Stimulated activated CD8-positive, alpha-beta memory T cell treated with anti-CD3 and anti-CD28 coated beads, Interleukin-15, amount 100 ng/mL, for 24 hours (primary cell): ENCODE measurements around the gene PRKG1.

ENCODE experiments used
- DNase-seq: peaks from one replicate; pipeline ENCODE4 v3.0.0-alpha.2; 2020; ENCODE audit warnings: low read depth

PRKG1 gene

DNA sequence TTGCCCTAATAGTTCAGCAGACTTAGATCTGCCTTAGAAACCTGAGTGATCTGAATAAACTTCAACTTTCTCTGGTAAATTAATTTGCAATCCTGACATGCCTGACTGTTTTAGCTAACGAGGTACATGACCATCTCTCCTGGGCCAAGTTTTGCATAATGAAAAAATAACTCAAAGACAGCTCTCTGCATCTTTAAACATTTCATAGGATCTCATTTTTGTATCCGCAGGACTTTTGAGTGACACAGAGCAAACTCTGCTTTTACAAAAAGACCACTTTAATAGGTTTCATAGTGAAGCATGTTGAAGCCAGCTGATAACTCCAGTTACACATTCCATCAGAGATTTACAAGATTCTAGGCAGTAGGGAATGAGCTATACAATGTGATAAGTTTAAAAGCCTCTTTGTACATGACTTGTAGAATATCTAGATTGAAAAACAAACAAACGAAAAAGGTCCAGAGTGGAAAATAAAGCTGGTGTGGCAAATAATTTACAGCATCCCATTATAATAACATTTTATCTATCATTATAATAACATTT lies 2.1 kb downstream of the PRKG1 start:
- DNase-seq, result no peak

DNA sequence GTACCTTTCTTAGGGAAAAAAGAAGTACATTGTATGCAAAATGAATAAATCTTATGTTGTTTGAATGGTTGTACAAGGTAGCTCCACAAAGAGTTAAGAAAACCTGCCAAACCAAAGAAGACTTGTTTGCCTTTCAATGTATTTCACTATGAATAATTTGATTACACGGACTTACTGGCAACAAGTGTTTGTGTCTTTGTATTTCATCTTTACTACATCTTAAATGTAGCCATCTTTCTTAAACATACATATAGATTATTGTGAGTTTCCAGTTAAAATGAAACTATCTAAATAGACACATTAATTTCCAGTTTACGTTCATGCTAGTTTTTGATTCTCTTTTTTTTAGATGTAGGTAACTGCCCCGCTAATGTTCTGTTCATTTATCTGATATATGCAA lies 2.8 kb downstream of the PRKG1 start:
- DNase-seq, result no peak

DNA sequence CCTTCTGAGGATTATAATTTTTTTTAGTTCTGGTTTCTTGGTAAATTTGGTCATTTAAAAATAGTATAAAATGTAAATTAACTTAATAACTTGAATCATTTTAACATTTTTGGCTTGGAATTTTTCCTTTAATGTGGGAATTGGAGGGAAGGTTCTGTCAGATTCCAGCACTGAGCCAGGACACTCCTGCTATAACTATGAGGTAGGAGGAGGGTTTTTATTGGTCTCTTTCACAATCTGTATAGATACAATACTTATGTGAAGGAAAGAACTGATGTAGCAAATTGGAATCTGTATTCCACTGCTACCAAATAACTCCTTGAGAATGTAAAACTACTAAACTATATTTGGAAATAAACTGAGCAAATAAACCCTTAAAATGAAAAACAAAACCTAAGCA lies 3.2 kb downstream of the PRKG1 start:
- no peak for DNase-seq

DNA sequence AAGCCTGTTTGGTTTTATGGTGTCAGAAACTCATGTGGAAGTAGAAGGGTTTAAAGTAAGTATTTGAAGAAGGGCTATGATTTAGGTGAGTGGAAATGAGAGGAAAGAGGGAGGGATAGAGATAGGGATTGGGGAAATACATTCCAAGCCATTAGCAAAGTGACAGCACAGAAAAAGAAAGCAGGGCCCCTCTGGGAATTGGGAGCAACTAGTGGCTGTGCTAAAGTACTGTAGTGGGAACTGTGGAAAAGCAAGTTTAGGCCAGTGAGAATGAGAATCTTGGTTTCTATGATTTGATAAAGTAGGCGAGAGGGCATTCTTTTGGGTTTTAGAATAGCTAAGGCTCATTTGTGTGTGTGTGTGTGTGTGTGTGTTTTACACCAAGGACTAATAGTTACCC lies 5.0 kb downstream of the PRKG1 start:
- DNase-seq, result no peak

DNA sequence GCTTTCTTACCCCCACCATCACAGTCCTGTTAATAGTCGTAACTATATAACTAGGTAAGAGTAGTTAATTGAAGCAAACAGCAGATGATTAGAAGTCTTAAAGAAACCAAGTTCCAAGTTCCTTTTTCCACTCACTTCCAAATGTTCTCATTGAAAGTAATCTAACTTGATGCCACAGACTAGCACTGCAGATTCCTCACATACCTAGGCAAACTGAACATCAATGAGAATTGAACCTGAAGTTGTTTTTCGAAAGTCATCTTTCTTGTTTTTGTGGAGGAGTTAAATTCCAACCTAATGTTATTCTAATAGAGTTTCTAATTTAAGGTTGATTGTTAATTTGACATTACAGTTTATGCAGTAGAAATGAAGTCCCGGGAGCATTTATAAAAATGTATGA lies 5.5 kb downstream of the PRKG1 start:
- DNase-seq, result no peak

DNA sequence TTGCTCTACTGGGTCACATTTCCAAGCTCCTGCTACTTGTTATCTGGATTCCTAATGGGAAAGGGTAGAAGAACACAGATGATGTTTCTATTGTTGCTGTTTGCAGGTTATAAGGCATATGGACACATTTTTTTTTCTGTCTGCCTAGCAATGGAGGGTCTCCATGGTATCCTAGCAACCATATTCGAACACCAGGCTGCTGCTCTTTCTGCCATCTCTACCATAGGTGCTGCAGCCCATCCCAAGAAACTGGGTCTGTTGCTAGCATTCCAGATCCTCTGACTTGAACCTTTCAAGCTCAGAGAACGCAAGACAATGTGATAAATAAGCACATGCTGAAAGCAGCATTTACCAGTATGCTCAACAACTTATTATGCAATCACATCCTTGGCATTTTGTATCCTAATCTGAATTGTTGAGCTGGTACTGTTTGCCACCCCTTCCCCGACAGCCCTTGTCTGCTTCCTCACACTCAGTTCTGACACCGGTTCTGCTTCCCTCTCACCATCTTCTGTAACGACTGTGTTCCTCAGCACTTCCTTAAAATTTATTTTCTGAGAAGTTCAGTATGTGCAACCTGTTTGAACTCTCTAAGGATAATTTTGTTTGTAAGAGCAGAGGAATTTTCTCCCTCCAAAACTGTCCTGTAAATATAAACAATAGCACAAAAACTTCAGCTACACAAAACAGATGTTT lies 6.2 kb downstream of the PRKG1 start:
- no peak for DNase-seq

DNA sequence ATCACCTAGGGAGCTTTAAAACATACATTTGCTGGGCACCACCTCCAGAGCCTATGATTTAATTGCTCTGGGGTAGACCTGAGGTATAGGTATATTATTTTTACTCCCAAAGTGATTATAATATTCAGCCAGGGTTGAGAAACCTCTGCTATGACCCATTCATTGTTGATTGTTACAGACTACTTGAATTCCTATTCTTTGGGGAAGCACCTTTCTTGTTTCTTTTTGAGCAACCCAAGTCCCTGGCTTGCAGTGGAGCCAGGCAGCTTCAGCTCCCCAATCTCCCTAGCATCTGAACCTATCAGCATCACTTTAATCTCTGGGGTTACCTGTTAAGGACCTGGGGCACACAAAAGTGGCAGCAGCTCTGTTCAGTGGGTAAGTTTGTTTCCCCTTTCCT lies 8.6 kb downstream of the PRKG1 start:
- DNase-seq, result no peak

DNA sequence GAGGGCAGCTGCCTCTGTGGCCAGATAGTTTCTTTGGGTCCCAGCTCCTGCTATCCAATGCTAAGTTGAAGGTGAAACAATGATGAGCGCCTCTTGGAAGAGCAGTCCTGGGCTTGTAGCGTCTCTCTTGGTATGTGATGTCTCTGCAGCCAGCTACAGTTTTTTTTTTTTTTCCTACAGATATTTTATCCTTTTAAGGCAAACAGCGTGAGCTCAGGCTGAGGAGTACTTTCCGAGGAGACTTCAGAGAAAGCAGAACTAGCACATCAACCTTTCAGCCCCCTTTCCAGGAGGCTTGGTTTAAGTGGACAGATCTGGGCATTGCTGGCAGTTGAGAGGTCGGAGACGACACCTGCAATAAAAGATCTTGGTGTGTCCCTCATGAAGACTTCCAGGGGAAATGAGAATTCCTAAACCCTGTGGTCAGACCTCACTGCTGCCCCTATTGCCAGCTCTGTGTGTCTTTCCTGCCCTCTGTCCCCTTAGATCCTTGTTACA lies 9.1 kb downstream of the PRKG1 start:
- no peak for DNase-seq

DNA sequence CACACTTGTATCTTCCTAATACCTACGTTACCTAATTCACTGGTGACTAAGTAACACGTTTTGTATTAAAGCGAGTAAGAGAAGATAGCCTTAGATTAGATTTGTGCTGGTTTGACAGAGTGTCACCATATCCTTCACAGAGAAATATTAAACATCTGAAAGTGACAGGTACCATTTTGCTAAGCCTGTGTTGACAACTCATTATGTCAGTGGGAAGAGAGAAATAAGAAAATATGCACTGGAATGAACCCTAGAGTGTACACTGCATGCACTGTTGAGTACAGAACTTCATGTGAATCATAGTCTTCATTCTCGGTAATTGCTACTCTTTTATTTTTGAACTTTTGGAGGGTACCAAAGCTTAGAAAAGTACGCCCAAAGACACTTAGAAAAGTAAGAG lies 10.9 kb downstream of the PRKG1 start:
- no peak for DNase-seq

DNA sequence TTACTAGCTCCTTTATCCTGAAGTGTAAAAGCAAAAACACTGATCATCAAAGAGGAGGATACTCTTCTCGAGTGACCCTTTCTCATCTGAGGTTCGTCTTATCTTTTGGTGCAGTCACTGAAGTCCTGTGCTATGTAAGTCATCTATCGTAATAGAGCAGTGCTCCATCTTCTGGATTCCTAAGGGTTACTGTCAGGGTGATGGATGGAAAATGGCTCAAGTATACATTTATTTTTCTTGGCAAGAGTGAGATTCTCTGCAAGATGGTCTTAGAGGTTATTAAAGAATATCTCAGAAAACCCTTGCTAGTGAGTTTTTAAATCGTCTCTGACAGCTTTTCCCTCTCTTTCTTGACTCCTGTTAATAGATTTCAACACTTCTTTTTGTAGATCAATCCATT lies 12.4 kb downstream of the PRKG1 start:
- no peak for DNase-seq

DNA sequence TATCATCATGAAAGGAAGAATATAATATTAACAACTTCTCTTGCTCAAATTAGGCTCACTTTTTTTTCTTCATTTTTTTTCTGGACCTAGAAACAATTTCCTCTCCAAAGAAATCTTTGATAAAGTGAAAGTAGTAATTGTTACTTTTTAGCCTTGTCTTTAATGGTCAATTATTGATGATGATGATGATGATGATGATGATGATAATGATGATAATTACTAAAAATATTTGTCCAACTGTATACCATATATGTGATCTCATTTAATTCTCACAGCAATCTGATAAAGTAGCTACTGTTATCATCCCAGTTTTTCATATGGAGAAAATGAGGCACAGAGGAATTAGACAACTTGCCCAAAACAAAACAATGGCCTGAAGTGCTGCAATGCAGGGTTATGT lies 12.8 kb downstream of the PRKG1 start:
- DNase-seq, result no peak

DNA sequence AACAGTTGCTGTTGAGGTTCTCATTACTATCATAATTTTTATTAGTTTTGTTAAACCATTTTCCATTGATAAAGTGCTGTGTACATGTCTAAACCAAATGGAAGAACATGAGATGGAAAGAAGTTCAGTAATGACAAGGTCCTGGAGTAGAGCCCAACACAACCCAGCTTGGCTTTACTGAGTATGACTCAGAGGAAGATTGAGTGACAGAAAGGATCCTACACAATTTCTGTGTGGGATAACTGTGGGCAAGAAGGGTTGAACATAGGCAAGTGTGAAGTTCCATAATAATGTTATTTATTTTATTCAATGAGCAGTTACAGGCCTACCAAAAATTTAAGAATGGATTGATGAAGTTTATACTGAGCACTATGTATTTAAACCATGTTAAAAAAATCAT lies 15.9 kb downstream of the PRKG1 start:
- no peak for DNase-seq

DNA sequence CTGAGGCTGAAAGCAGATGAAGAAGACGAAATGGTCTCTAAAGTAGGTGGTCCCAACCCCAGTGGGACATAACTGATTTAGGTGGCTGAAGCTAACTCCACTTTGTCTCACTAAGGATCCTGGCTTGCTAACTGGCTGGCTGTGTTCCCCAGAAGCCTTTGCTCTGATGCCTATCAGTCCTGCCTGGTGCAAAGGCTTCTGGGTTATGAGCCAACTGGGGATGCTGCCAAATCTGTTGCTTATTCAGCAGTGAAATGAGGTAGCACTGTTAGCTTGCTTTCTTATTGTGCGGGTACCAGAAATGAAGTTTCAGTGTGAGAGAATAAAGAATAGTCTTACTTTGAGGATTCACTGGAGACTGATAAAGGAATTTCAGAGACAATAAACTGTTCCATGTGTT lies 18.1 kb downstream of the PRKG1 start:
- no peak for DNase-seq

DNA sequence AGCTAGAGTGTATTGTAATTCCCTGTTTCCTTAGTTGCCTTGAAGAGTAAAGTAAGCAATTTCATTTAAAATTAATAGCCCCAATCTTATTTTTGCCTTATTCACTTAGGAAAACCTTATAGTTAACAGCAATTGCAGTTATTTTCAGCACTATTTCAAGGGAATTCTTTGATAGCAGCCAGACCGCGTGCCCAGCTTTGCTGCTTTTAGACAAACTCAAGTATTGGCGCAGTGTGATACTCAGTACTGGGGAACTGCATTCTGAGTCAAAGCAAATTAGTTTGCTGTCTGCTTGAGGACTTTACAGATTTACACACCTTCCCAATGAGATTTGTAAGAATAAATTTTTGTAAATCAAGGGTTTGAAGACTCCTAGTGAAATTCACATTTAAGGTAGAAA lies 21.2 kb downstream of the PRKG1 start:
- no peak for DNase-seq

DNA sequence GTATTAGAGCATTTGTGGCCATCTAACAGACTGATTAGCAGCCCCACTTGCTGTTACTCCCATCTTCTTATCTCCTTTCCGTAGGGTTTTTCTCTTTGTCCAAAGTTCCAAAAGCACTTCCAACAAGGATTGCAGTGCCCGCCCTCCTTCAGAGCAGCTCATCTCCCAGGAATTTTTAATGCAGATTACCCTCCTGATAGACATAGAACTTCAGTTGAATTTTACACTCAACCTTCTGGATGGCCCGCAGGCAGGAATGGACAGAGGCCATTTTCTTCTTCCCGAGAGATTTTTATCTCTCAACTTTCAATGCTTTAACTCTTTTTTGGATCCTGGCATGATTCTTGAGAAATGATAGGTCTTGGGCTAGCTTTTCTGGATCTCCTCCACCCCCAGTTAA lies 23.3 kb downstream of the PRKG1 start:
- DNase-seq, result no peak

DNA sequence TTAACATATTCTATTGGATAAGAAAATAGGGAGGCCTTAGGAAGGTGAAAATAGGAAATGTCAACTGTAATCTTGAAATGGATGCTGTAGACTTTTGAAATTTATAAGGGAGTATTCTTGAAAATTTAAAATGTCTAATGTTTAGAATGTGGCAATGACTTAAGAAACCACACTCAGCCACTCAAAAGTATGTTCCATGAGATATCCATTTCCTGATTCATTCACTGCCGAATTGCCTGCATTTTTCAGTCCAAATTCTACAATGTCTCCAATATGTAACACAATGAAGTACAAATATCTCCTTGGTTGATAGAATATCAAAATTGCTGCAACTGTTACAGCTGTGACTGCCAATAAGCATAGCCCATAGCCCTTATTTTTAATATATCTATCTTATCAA lies 25.9 kb downstream of the PRKG1 start:
- no peak for DNase-seq

DNA sequence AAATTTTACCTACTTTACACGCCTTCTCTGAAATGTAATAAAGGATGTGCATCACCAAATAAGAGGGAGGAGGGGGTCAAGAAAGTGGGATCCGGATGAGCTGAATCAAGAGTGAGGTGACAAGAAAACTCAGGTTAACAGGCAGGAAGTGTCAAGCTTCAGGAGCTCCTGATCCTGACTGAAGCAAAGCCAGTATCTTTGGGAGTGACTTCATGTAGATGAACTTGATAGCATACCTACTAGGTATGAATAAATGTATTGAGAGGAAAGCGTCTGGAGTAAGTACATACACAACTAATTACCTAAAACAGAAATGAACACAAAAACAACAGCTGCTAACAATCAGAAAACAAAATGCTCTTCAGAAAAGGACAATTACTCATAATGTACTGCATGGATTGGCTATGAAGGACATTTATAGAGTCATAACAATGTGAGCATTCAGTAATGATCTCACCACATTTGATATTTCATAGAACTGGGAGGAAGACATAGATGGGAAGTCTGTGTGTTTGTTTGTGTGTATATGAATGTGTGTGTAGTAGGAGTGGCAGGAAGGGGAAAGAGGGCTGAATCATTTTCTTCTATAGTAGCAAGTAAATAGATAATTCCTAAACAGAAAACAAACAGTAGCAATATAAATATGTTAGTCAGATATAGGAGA lies 29.4 kb downstream of the PRKG1 start:
- DNase-seq, result no peak

DNA sequence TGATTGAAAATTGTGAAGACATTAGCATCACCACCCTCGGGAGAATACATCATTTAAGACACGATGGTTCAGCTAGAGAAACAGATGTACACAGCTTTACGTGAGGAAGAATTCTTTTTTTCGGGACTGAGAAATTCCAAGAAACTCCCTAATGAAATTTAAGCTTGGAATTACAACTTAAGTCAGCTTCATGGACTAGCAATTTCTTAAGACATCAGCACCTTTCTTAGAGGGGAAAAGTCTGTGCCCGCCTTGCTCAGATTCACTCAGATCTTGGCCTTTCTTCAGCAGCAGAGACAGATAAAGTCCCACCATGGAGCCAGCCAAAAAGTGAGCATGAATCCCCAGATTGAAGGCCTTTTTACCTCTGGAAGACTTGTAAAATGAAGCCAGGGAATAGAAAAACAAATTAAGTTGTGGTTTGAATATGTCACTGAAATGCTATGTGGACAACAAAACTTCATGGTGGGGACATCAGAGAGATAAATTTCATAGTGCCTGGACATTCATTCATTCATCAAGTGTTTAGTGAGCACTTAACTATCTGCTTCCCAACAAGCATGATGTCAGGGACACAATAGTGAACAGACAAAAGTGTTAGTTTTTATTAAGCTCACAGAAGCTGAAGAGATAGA lies 32.1 kb downstream of the PRKG1 start:
- DNase-seq, result no peak

DNA sequence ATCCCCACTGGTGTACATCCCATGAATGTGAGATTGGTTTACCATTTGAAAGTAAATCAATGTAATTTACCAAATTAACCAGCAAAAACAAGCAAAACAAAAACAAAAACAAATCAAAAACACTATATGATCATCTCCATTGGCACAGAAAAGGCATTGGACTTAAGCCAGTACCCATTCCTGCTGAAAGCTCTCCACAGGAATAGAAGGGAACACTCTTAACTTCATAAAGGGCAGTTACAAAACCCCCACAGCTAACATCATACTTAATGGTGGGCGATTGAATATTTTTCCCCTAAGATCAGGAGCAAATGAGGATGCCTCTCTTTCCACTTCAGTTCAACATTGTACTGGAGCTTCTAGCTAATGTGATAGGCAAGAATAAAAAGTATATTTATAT lies 34.1 kb downstream of the PRKG1 start:
- no peak for DNase-seq

DNA sequence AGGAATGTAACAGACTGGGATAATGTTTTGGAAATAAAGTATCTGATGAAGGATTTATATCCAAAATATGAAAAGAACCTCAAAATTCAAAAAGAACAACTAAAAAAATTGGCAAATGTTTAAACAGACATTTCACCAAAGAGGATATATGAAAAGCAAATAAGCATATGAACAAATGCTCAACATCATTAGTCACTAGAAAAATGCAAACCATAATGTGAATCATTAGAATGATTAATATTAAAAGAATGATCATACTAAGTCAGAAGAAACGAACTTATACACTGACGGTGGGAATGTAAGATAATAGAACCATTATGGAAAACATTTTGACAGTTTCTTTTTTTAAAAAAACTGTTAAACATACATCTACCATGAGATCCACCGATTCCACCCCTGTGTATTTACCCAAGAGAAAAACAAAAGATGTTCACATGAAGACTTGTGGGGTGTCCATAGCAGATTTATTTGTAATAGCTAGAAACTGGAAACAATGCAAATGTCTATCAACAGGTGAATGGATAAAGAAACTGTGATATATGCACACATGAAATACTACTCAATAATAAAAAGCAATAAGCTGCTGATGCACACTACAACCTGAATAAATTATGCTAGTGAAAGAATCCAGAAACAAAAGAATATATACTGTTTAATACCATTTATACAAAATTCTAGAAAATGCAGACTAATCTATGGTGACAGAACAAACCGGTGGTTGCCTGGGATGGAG lies 35.7 kb downstream of the PRKG1 start:
- no peak for DNase-seq

DNA sequence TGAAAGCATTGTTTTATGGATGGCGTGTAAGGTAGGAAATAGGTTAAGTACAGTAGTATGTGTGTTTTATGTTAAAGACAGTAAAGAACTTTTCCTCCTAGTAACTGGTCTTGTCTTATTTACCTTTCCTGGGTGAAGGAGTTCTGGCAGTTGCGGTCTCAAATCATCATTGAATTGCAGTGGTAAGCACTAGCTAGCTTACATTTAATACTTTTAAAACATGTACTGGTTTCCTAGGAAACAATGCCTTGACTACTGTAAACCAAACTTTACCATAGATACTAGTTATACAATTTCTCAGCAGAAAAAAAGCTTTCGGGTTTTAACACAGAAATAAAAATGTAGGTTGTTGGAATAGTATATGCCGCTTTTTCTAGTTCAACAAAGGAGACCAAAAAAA lies 37.7 kb downstream of the PRKG1 start:
- no peak for DNase-seq

DNA sequence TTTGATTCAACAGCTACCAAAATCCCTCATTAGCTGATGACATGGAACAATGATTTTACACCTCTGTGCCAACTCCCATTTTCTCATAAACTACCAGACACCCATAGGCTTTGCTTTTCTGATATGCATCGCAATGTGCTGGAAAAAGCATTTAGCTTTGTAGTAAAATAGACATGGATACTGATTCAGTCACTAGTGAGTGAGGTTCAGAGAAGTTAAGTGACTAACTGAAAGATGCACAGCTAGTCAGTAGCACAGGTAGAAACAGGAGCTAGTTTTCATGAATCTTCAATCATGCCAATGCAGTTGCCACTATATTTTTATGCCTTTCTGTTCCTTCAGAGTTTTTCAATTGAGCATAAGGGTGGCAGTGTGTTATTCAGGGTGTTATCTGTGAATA lies 38.7 kb downstream of the PRKG1 start:
- no peak for DNase-seq
